IPS-NIHi7 (cell line): ENCODE measurements around the gene RAF1.

Source experiments
- DNase-seq: peaks from one replicate; pipeline ENCODE4 v3.0.0; 2012; ENCODE audit warnings: mixed read lengths; ENCODE audit errors: extremely low spot score

The RAF1 gene

DNA sequence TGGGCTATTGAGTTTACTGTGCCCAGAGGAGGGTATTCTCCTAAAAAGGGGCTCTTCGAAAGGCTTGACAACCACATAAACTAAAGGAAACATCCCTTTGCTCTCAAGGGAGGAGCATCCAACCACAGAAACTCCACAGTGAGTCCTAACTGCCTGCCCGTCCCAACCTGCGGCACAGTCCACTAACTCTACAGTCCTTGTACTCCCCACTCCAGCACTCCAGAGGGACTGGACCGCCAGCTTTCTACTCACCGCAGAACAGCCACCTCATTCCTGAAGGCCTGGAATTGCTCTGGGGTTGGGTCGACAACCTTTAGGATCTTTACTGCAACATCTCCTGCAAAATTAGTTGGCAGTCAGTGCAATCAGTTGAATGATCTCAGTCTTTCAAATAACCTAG lies 72.5 kb downstream of the RAF1 start:
- no peak for DNase-seq

DNA sequence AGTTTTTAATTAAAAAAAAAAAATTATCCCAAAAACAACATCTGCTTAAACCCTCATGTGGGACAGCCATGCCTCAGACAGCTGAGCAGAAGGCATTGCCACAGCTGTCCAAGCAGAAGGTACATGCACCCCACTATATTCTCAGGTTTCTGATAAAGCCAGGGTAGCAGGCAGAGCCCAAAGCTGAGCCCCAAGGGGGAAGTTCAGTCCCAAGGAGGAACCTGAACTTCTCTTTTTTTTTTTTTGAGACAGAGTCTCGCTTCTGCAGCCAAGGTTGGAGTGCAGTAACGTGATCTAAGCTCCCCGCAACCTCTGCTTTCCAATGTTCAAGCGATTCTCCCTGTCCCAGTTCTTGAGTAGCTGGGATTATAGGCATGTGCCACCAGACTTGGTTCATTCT lies 73.8 kb downstream of the RAF1 start:
- no peak for DNase-seq

DNA sequence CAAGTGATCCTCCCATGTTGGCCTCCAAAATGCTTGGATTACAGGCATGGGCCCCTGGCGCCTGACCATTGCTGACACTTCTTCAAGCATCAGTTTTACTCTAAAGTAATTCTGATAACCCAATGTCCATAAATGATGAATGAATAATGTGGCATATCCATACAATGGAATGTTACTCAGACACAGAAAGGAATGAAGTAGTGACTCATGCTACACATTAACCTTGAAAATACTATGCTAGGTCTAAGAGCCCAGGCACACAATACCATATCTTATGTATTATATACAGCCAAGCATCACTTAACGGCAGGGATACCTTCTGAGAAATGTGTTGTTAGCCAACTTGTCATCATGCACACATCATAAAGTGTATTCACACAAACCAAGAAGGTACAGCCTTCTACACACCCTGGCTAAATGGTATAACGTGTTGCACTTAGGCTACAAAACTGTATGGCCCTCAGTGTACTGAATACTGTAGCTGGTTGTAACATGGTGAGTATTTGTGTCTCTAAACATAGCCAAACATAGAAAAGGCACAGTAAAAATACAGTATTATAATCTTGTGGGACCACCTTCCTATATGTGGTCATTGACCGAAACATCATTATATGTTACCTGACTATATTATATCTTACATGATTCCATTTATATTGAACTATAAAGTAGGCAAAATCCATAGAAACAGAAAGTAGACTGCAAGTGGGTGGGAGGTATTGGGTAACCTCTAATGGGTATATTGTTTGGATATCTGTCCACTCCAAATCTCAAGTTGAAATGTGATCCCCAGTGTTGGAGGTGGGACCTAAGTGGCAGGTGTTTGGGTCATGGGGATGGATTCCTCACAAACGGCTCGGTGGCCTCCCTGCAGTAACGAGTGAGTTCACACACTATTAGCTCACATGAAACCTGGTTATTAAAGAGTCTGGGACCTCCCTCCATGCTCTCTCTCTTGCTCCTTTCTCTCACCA lies 75.6 kb downstream of the RAF1 start:
- no peak for DNase-seq

DNA sequence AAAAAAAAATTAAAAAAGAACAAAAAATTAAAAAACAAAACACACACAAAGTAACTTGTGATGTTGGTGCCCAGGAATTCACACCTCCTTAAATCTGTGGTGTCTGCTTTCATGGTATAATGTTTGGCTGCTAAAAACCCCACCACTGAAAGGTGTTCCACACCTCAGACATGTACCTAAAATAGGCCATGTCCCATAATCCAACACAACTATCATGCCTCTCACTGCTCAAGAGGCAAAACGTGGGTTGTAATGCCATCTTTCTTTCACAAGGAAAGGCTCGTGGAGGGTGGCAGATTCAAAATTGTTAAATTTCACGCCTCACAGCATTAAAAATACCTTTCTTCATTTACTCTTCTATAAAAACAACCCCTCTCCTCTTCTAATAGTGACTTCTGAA lies 77.5 kb downstream of the RAF1 start:
- DNase-seq = no peak

DNA sequence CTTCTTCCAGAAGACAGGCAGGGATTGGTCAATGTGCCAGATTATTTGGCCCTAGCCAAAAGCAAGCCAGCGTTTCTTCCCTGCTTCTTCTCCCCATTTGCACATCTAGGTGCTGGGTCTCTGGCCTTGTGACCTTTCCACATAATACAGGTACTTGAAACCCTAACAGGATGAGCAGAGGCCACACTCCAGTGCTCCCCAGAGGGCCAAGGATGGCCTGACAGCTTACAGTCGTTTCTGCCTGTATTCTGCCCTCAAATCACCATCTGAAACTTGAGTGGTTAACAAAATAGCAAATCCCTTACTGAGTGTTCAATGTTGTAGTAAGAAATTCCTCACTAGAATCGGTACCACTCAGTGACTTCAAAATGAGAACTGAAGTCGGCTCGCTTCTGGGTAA lies 77.9 kb downstream of the RAF1 start:
- no peak for DNase-seq

DNA sequence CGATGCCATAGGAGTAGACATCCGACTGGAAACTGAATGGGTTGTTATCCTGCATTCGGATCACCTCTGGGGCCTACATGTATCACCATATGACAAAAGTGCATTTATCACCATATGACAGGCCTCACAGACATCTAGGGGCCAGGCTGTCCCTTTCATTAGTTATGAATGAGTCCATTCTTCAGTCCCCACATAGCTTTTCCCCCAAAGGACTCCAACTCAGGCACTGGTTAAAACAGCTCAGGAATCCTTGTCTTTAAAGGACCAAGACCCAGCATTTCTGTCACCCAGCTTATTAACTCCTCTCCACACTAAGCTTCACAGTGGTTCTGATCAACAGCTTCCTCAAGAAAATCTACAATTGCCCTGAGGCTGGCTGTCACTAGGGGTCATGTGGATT lies 78.7 kb downstream of the RAF1 start:
- DNase-seq = no peak

DNA sequence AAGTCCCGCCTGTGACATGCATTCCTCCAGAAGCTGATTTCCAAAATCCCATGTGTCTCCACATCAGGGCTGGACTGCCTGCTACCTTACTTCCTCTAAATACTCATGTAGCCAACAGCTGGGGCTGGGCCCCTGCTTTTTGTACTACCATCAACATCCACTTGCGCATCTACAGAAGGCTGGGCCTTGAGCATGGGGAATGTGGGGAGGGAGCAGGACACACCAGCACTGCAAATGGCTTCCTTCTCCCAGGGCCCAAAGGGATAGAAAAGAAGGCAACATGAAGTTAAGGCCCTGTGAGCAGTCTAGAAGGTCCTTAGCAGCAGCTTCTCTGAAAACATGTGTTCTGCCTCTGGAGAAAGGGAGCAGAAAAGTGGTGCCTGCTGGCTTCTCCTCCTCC lies 79.8 kb downstream of the RAF1 start:
- DNase-seq = no peak

DNA sequence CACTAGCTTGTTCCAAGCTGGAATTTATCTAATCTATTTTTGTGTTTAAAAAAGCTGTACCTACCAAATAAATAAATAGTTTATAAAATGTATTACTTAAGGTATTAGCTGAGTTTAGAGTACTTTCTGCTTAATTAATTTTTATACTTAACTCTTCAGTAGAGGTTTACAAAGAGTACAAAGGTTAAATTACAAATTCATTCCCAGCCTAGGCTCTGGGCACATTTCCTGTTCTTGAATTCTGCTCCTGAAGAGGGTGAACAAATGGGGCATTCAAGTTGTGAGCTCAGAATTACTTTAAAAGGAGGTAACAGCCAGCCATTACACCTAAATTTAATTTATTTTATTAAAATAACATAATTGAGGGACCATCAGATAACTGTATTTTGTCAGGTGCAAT lies 80.6 kb downstream of the RAF1 start:
- no peak for DNase-seq

DNA sequence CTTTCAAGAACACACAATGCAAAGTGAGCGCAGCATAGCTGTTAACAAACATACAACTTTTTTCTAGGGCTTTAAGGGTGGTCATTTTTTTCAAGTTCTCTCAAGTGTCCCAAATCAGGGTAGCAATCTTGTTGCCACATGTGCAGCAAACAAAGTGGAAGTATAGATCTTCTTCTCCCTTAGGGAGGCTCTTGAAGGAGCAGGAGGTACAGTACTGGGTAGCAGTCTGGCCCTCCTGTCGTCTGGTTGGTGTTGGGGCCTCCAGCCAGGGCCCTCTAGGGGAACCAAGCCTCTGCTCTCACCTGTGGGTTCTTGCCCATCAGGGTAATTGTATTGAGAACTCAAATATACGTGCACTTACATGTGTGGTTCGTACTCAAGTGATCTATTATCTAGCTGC lies 81.2 kb downstream of the RAF1 start:
- DNase-seq = no peak

DNA sequence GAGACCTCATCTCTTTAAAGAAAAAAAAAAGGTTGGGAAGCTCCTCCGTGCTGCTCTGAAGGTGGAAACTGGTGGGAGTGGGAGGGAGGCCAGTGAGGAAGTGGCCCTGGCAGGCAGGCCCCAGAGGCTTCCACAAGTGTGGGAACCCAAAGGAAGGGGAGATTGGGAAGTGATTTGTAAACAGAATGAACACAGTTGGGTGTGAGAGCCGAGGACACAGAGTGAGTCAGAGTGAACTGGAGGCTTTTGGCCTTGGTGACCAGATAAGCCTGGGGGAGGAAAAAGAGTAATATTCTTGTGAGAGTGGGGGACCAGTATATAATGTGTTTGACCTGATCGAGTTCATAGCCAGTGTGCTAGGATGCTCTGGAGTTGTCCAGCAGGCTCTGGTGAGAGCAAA lies 84.0 kb downstream of the RAF1 start:
- no peak for DNase-seq

DNA sequence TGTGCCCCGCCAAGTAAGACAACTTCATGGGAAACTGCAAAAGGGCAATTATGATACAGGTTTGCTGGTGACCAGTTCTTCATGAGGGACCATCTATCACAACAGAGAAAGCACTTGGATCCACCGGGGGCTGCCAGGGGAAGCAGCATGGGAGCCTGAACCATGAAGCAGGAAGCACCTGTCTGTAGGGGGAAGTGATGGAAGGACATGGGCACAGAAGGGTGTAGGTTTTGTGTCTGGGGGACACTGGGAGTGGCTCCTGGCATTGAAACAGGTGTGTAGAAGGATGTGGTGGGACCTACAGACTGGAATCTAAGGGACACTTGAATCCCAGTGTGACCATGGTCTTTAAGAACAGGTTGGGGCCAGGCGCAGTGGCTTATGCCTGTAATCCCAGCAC lies 84.5 kb downstream of the RAF1 start:
- DNase-seq = no peak

DNA sequence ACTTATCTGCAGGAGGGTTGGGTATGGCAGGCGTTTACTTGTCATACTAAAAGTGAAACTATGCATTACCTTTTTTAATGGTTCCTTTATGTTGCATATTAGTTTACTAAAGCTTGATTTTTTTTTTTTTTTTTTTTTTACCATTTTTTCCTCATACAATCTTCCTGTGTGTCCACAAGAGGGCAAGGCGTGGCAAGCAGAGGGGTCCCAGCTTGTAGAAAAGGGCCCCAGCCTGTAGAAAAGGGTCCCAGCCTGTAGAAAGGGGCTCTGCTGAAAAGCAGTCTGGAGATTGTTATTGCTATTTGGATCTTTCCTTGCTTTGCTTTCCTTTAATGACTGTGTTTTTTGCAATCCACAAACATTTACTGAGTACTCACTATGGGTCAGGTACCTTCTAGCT lies 85.2 kb downstream of the RAF1 start:
- no peak for DNase-seq

DNA sequence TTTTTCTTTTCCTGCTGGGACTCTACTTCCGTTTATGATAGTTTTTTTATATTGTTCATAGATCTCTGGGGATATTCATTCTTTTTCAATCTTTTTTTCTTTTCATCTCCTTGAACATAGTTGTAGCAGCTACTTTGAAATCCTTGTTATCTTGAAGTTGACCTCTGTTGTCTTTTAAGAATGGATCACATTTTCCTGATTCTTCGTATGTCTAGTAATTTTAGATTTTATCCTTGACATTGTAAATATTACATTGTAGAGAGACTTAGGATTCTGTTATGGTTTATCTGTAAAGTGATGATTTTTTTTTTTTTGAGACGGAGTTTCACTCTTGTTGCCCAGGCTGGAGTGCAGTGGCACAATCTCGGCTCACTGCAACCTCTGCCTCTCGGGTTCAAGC lies 86.5 kb downstream of the RAF1 start:
- no peak for DNase-seq

DNA sequence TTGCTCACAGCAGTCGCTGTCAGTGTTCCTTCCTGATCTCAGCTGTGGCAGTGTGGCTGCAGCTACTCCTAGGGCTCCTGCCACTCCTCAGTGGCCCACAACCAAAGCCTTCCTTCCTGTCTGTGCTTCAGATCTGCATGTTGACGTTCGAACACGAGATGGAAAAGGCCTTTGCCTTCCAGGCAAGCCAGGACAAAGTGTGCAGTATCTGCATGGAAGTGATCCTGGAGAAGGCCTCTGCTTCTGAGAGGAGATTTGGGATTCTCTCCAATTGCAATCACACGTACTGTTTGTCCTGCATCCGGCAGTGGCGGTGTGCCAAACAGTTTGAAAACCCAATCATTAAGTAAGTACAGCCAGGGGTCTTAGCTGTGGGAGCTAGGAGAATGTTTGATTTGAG lies 89.3 kb downstream of the RAF1 start:
- DNase-seq = no peak

DNA sequence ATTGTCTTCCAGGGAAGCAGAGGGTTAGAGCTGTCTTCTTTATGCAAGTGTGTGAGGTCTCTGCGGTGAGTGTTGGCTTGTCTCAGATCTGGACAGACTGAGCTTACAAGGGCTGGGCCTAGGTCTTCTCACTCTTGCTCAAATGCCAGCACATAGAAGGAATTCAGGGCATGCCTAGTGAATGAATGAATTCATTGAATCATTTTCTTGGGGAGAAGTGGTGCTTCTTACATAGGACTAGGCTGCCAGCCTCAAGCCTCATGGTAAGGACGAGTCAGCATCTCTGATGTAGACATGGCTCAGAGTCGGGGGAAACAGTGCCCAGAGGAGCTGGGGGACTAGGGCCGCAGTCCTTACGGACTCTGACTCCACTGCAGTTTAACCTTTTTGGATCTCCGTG lies 89.8 kb downstream of the RAF1 start:
- DNase-seq = no peak

DNA sequence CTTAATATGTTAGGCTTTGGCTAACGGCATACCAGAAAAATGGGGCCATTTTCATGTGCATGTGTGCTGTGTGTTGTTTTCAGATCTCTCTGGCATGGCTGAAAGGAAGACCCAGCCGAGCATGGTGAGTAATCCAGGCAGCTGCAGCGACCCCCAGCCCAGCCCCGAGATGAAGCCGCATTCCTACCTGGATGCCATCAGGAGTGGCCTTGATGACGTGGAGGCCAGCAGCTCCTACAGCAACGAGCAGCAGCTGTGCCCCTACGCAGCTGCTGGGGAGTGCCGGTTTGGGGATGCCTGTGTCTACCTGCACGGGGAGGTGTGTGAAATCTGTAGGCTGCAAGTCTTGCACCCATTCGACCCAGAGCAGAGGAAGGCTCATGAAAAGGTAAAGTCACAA lies 91.9 kb downstream of the RAF1 start:
- no peak for DNase-seq

DNA sequence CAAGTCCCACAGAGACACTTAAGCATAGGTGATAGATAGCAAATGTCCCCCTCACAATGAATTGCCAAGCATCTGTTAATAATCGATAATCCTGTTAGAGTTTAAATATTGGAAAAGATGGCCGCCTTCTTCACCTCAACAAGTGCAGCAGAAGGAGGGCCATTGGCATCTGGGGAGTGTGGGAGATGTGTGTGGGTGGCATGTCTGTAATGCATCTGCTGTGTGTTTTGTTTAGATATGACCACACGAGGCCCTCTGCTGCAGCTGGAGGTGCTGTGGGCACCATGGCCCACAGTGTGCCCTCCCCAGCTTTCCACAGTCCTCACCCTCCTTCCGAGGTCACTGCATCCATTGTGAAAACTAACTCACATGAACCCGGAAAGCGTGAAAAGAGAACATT lies 94.1 kb downstream of the RAF1 start:
- no peak for DNase-seq

DNA sequence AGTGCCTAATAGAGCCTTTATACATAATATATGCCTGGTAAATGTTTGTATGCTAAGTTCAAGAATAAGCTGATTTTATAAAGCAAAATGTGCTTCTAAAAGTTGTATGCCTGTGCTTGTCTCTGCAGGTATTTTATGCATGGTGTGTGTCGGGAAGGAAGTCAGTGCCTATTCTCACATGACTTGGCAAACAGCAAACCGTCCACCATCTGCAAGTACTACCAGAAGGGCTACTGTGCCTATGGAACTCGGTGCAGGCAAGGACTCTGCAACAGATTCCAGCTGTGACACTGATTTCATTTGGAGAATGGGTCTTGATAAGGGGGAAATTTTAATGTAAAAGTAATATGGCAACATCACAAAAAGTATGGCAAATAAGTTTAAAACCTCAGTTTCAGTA lies 95.2 kb downstream of the RAF1 start:
- no peak for DNase-seq

DNA sequence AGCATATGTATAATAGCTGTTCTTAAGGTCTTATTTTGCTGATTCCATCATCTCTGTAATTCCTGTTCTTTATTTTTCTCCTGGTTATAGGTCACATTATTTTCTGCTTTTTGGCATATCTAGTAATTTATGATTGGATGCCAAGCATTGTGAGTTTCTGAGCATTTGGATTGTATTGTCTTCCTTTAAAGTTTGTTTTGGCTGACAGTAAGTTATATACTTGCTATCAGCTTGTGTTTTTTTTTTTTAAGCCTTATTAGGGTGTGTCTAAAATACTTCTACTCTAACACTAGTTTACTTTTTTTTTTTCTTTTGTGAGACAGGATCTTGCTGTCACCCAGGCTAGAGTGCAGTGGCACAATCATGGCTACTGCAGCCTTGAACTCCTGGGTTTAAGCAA lies 96.9 kb downstream of the RAF1 start:
- DNase-seq = no peak

DNA sequence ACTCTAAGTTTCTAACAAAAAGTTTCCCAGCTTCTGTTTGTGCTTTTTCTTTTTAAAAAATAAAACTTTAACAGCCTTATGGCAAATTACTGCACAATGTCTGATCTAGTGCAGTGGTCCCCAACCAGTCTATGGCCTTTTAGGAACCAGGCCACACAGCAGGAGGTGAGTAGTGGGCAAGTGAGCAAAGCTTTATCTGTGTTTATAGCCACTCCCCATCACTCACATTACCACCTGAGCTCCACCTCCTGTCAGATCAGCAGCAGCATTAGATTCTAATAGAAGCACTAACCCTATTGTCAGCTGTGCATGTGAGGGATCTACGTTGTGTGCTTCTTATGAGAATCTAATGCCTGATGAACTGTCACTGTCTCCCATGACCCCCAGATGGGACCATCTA lies 101.5 kb downstream of the RAF1 start:
- DNase-seq = no peak

DNA sequence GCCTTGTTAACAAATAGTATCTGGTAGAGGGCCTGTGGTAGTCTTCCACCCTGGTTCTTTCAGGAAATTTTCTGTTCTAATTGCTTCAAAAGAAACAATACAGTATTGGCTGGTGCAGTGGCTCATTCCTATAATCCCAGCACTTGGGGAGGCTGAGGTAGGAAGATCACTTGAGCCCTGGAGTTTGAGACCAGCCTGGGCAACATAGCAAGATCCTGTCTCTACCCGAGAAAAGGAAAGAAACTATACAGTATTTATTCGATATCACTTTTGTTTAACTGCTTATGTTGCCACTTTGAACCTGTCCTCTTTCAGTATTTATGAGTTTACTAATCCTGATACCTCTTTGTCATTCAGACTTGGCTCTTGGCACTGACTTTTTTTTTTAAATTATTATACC lies 102.5 kb downstream of the RAF1 start:
- no peak for DNase-seq

DNA sequence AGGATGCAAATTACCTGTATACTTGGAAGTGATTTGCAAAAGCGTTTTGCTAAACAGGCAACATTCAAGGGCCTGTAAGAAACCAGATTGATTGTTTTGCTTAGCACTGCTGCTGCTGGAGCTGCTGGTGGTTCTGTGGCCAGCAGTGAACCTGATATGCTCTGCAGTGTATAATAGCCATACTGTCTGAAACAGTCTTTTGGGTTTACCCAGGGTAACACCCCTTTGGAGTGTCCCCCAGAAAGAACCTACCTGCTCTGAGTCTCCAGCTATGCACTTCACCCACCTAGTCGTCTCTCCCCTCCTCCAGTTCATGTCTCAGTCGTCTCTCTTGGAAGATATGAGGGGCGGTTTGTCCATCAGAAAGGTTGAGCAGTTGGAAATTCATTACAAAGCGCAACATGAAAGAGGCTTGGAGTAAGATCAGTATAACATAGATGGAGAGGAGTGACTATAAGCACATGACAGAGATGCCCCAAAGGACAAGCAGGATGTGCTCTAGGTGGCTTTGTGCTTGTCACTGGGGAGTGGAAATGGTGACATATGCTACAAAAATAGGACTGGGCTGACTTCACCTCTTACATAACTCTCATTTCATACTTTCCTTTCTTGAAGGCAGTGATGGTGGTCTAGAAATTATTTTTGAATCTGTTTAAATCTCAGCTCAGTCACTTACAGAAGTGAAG lies 103.3 kb downstream of the RAF1 start:
- DNase-seq = no peak

DNA sequence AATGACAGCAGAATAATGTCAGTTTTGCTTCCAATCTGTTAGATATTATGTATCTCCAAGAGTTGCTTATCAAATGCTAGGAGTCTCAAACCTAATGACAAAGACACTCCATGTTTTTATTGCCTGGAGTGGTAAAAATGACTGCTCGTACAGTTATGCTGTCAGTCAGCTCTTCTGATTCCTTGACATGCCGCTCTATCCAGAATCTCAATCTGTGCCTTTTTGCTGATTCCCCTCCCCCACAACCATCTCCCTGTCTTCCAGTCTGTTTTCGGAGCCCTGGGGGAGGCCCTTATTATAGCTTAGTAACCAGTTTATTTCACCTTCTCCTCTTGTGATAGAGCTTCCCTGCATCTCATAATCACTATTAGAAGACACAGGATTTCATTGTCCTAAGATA lies 104.4 kb downstream of the RAF1 start:
- no peak for DNase-seq
